Measurements from ENCODE around the gene EIF2D. TPM values are rescaled to one million over a fixed set of nuclear protein-coding genes. Genes with fewer than 3 reads are reported as not detected.

The EIF2D gene
- total RNA-seq, 2 donors from 2014 or later = 38.3 to 41.9 TPM

GRCh38 chr1:206563367-206564207 lies 48.7 kb downstream of the EIF2D start:
- Mint-ChIP-seq H3K9me3 (no peaks in the 10 kb centered on the region), H3K4me1 (peaks cover under 1% of the 10 kb centered on the region), H3K4me3 (no peak overlapping the region), H3K27ac (no peak overlapping the region), H3K36me3 (ENCODE audit: low read depth) (no peaks in the 10 kb centered on the region), H3K27me3 (ENCODE audit: insufficient read depth) (peaks cover 25% of the 10 kb centered on the region)
- 92 to 100% methylated on average over 1 of the region's 1 CpG for WGBS, 2 experiments (ENCODE audit: insufficient coverage in 1 of 2, insufficient read length in 1 of 2)
- Histone ChIP-seq H3K27me3 (ENCODE audit: control insufficient read depth, insufficient read depth, low read length, poor library complexity, severe bottlenecking) (peaks cover 19% of the 10 kb centered on the region), H3K4me1 (ENCODE audit: control insufficient read depth, insufficient read depth, low read length) (no peaks in the 10 kb centered on the region), H3K9ac (ENCODE audit: extremely low read depth, low read length, poor library complexity, severe bottlenecking) (no peak overlapping the region), H3K27ac (ENCODE audit: low read depth, low read length) (no peak overlapping the region), H3K4me3 (ENCODE audit: low read length) (no peak overlapping the region), H3K9me3 (ENCODE audit: control insufficient read depth, low read length) (no peaks in the 10 kb centered on the region), H3K36me3 (ENCODE audit: control insufficient read depth, insufficient read depth, low read length) (no peaks in the 10 kb centered on the region)
- no peak for TF ChIP-seq CTCF (conservative IDR thresholded peaks at IDR 0.05)
- no peak for DNase-seq

- peaks cover 48% of the 10 kb centered on the region for H3K27me3 Mint-ChIP-seq (ENCODE audit: insufficient read depth)
- 73 to 85% methylated on average over 6 to 10 of the region's 10 CpGs for WGBS, 2 experiments (ENCODE audit: insufficient coverage in 1 of 2, insufficient read length in 1 of 2)
Measured at GRCh38 chr1:206560007-206560716, 52.1 kb downstream of the EIF2D start.

GRCh38 chr1:206559672-206559995 lies 52.6 kb downstream of the EIF2D start:
- H3K4me1 Mint-ChIP-seq = peaks cover 10% of the 10 kb centered on the region
- peaks cover 46% of the 10 kb centered on the region for H3K27me3 Mint-ChIP-seq (ENCODE audit: insufficient read depth)
- Histone ChIP-seq H3K9ac (ENCODE audit: extremely low read depth, low read length, poor library complexity, severe bottlenecking) (no peak overlapping the region), H3K27me3 (ENCODE audit: control insufficient read depth, insufficient read depth, low read length, poor library complexity, severe bottlenecking) (peaks cover 47% of the 10 kb centered on the region), H3K36me3 (ENCODE audit: control insufficient read depth, insufficient read depth, low read length) (no peaks in the 10 kb centered on the region), H3K27ac (ENCODE audit: low read depth, low read length) (no peak overlapping the region), H3K4me1 (ENCODE audit: control insufficient read depth, insufficient read depth, low read length) (peaks cover 3% of the 10 kb centered on the region), H3K9me3 (ENCODE audit: control insufficient read depth, low read length) (no peaks in the 10 kb centered on the region), H3K4me3 (ENCODE audit: low read length) (no peak overlapping the region)
- no peak for TF ChIP-seq CTCF (conservative IDR thresholded peaks at IDR 0.05)
- no peaks in the 10 kb centered on the region for H3K9me3 Mint-ChIP-seq
- 84 to 94% methylated on average over 5 of the region's 5 CpGs for WGBS, 2 experiments (ENCODE audit: insufficient coverage in 1 of 2, insufficient read length in 1 of 2)
- no peak overlapping the region for H3K27ac Mint-ChIP-seq
- no peak overlapping the region for H3K4me3 Mint-ChIP-seq
- H3K36me3 Mint-ChIP-seq (ENCODE audit: low read depth) = no peaks in the 10 kb centered on the region
- no peak for DNase-seq

More at GRCh38 chr1:206560007-206560716, 52.1 kb downstream of the EIF2D start:
- H3K36me3 Mint-ChIP-seq (ENCODE audit: low read depth) = no peaks in the 10 kb centered on the region
- H3K27me3 ChIP-seq (ENCODE audit: control insufficient read depth, insufficient read depth, low read length, poor library complexity, severe bottlenecking) = peaks cover 46% of the 10 kb centered on the region
- H3K9me3 ChIP-seq (ENCODE audit: control insufficient read depth, low read length) = no peaks in the 10 kb centered on the region
- TF ChIP-seq CTCF (conservative IDR thresholded peaks at IDR 0.05) = no peak
- no peaks in the 10 kb centered on the region for H3K9me3 Mint-ChIP-seq
- H3K27ac ChIP-seq (ENCODE audit: low read depth, low read length) = no peak overlapping the region
- H3K36me3 ChIP-seq (ENCODE audit: control insufficient read depth, insufficient read depth, low read length) = no peaks in the 10 kb centered on the region
- H3K4me1 ChIP-seq (ENCODE audit: control insufficient read depth, insufficient read depth, low read length) = peaks cover 3% of the 10 kb centered on the region
- peaks cover 10% of the 10 kb centered on the region for H3K4me1 Mint-ChIP-seq
- no peak overlapping the region for H3K27ac Mint-ChIP-seq
- H3K4me3 Mint-ChIP-seq = no peak overlapping the region
- no peak for DNase-seq
- no peak overlapping the region for H3K4me3 ChIP-seq (ENCODE audit: low read length)
- no peak overlapping the region for H3K9ac ChIP-seq (ENCODE audit: extremely low read depth, low read length, poor library complexity, severe bottlenecking)
